ENCODE results near the gene PLEKHA5. TPM values are rescaled to one million over a fixed set of nuclear protein-coding genes. Genes with fewer than 3 reads are reported as not detected.

The PLEKHA5 gene
- total RNA-seq, 2 donors from 2014 or later: 24.4 to 41.7 TPM

DNA sequence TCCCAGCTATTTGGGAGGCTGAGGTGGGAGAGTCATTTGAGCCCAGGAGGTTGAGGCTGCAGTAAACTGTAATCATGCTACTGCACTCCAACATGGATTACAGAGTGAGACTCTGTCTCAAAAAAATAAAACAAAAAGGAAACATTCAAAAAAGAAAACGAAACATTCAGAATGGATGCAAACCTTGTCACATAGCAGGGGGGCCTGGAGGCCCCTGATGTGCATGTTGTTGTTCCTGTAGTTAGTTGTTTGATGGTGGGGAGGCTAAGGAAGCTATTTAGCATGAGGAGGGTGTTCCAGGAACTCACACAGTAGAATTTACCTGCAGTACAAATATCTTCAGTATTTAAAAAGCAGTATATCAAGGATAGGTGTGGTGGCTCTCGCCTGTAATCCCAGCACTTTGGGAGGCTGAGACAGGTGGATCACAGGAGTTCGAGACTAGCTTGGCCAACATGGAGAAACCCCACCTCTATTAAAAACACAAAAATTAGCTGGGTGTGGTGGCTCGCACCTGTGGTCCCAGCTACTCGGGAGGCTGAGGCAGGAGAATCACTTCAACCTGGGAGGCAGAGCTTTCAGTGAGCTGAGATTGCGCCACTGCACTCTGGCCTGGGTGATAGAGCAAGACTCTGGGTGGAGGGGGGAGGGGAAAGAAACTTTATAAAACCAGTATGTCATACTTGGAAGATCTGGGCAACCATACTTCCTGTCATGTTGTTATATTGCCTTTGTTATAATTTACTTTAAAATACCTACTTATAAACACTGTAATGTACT, 292.2 kb downstream of the PLEKHA5 start:
- H3K4me3 ChIP-seq: no peak overlapping the region
- 96% methylated on average over 6 of the region's 6 CpGs for WGBS
- H3K4me1 ChIP-seq (replicated peaks): no peaks in the 10 kb centered on the region
- H3K27me3 ChIP-seq (replicated peaks; ENCODE audit: insufficient read depth): no peaks in the 10 kb centered on the region
- DNase-seq (ENCODE audit: low spot score): no peak
- H3K36me3 ChIP-seq: no peaks in the 10 kb centered on the region
- H3K27ac ChIP-seq: no peak overlapping the region
- intact Hi-C loops (cut with DNase I): no loop called here
- TF ChIP-seq POLR2AphosphoS5 (IDR thresholded peaks at IDR 0.05) (no peak), POLR2A (IDR thresholded peaks at IDR 0.05) (no peak)
- TF ChIP-seq, protein P1, sequence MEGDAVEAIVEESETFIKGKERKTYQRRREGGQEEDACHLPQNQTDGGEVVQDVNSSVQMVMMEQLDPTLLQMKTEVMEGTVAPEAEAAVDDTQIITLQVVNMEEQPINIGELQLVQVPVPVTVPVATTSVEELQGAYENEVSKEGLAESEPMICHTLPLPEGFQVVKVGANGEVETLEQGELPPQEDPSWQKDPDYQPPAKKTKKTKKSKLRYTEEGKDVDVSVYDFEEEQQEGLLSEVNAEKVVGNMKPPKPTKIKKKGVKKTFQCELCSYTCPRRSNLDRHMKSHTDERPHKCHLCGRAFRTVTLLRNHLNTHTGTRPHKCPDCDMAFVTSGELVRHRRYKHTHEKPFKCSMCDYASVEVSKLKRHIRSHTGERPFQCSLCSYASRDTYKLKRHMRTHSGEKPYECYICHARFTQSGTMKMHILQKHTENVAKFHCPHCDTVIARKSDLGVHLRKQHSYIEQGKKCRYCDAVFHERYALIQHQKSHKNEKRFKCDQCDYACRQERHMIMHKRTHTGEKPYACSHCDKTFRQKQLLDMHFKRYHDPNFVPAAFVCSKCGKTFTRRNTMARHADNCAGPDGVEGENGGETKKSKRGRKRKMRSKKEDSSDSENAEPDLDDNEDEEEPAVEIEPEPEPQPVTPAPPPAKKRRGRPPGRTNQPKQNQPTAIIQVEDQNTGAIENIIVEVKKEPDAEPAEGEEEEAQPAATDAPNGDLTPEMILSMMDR (IDR thresholded peaks at IDR 0.05): no peak
- H3K9me3 ChIP-seq: no peaks in the 10 kb centered on the region

DNA sequence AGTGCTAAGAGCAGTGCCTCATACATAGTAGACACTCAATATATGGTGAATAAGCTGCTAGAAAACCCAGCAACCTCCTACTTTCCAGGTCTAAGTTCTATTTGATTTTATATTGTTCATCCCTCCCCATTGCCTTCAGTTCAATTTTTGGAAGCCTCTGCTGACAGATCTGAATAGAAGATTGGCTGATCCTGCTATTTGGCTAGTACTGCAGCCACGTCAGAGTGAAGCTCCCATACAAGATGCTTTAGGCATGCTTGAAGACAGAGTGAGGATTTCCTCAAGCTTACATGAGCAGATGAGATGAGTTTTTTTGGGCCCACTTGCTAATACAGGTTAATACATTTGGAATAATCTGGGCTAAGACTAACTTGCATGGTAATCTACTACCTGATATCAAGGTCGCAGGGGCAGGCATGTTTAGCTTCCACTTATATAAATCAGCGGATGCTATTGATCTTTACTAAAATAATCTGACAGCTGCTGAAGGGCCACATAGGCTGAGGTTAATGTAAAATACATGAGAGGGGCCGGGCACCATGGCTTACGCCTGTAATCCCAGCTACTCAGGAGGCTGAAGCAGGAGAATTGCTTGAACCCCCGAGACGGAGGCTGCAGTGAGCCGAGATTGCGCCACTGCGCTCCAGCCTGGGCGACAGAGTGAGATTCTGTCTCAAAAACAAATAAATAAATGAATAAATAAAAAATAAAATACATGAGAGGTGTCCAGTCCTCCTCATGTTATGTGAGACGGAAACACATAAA, 293.8 kb downstream of the PLEKHA5 start:
- TF ChIP-seq POLR2A (IDR thresholded peaks at IDR 0.05): no peak
- TF ChIP-seq, protein P1 (IDR thresholded peaks at IDR 0.05): no peak
- TF ChIP-seq POLR2AphosphoS5 (IDR thresholded peaks at IDR 0.05): no peak
- no peak overlapping the region for H3K4me3 ChIP-seq
- H3K27ac ChIP-seq: no peak overlapping the region
- intact Hi-C loops (cut with DNase I): no loop called here
- DNase-seq (ENCODE audit: low spot score): no peak
- H3K27me3 ChIP-seq (replicated peaks; ENCODE audit: insufficient read depth): no peaks in the 10 kb centered on the region
- H3K36me3 ChIP-seq: no peaks in the 10 kb centered on the region
- no peaks in the 10 kb centered on the region for H3K4me1 ChIP-seq (replicated peaks)
- WGBS: 94% methylated on average over 12 of the region's 12 CpGs
- H3K9me3 ChIP-seq: no peaks in the 10 kb centered on the region

Small RNA genes within 50 kb of the gene (small RNA-seq; reads per million reads assigned to genes)
- gene AC091805.2 (0 reads per million in 2 donors), gene RN7SL67P (0 reads per million in 2 donors)
